Endothelial cell of umbilical vein (primary cell): Measurements from ENCODE around the gene SH3GLB2.

Experiments
- CTCF ChIP-seq, 2 donors: IDR thresholded peaks; 1 replicate in 1 of 2; 2 replicates in 1 of 2; pipeline ENCODE4 v1.5.1; 2011; ENCODE audit warnings: low read length in 2 of 2, mild to moderate bottlenecking in 2 of 2, moderate library complexity in 2 of 2, control low read depth in 1 of 2, inconsistent platforms in 1 of 2, low read depth in 1 of 2; ENCODE audit not compliant: insufficient read depth in 1 of 2; ENCODE audit errors: extremely low read depth in 1 of 2
- EZH2 ChIP-seq: IDR thresholded peaks from 2 replicates; pipeline ENCODE4 v1.6.1; 2012; ENCODE audit warnings: borderline replicate concordance, low read depth, mild to moderate bottlenecking, moderate library complexity, low read length, inconsistent platforms; ENCODE audit not compliant: severe bottlenecking
- POLR2A ChIP-seq: IDR thresholded peaks from 2 replicates; pipeline ENCODE4 v1.6.1; 2012; ENCODE audit warnings: low read depth, mild to moderate bottlenecking, control low read depth, low read length
- POLR2AphosphoS5 ChIP-seq: IDR thresholded peaks from 2 replicates; pipeline ENCODE4 v1.6.1; 2012; ENCODE audit warnings: low read depth, mild to moderate bottlenecking, control low read depth, low read length, moderate library complexity; ENCODE audit not compliant: insufficient read depth

- TF ChIP-seq CTCF (IDR thresholded peaks at IDR 0.05; ENCODE audit: extremely low read depth in 1 of 2, insufficient read depth in 1 of 2, low read depth in 1 of 2, low read length in 2 of 2) (no peak), POLR2AphosphoS5 (no peak), EZH2 (no peak), POLR2A (no peak)
These were observed 32.3 kb downstream of the SH3GLB2 start for GRCh38 chr9:128995791-128996190.
